DMS53 (cell line): Measurements from ENCODE around the gene CACNA2D1.
"Not testable (repeated sequence)": the region's sequence is repeated elsewhere in the genome, so short reads cannot be mapped to it uniquely, and the experiment has no call there.

ENCODE experiments used
- DNase-seq: peaks from one replicate; lab custom pipeline; 2025; lab: John Stamatoyannopoulos, UW

CACNA2D1 gene

GRCh38 chr7:82166260-82167015 is 277.1 kb downstream of the CACNA2D1 start:
- DNase-seq = peak; percentile 45

GRCh38 chr7:82164813-82165212 is 278.8 kb downstream of the CACNA2D1 start:
- peak; percentile 35 for DNase-seq

GRCh38 chr7:82164410-82164809 is 279.2 kb downstream of the CACNA2D1 start:
- DNase-seq = no peak

- peak; percentile 10 for DNase-seq
Measured at GRCh38 chr7:82163586-82163985, 280.0 kb downstream of the CACNA2D1 start.

GRCh38 chr7:82162289-82162688 is 281.3 kb downstream of the CACNA2D1 start:
- DNase-seq = no peak

- DNase-seq = peak; percentile 83
Measured at GRCh38 chr7:82158327-82158726, 285.2 kb downstream of the CACNA2D1 start.

- DNase-seq = peak; percentile 14
Measured at GRCh38 chr7:82156893-82157292, 286.7 kb downstream of the CACNA2D1 start.

- DNase-seq = peak; percentile 87
Measured at GRCh38 chr7:82156168-82156567, 287.4 kb downstream of the CACNA2D1 start.

GRCh38 chr7:82154728-82155127 is 288.8 kb downstream of the CACNA2D1 start:
- no peak for DNase-seq

- no peak for DNase-seq
Measured at GRCh38 chr7:82153776-82154175, 289.8 kb downstream of the CACNA2D1 start.

- DNase-seq = peak; percentile 54
Measured at GRCh38 chr7:82152858-82153257, 290.7 kb downstream of the CACNA2D1 start.

GRCh38 chr7:82146491-82146890 is 297.1 kb downstream of the CACNA2D1 start:
- DNase-seq = no peak

- DNase-seq = no peak
Measured at GRCh38 chr7:82142263-82142864, 301.2 kb downstream of the CACNA2D1 start.

GRCh38 chr7:82141427-82141826 is 302.1 kb downstream of the CACNA2D1 start:
- DNase-seq = no peak

GRCh38 chr7:82140608-82141007 is 303.0 kb downstream of the CACNA2D1 start:
- DNase-seq = not testable (repeated sequence)

GRCh38 chr7:82131215-82131614 is 312.4 kb downstream of the CACNA2D1 start:
- no peak for DNase-seq

GRCh38 chr7:82129091-82129490 is 314.5 kb downstream of the CACNA2D1 start:
- no peak for DNase-seq

GRCh38 chr7:82128546-82128945 is 315.0 kb downstream of the CACNA2D1 start:
- no peak for DNase-seq

GRCh38 chr7:82126576-82126975 is 317.0 kb downstream of the CACNA2D1 start:
- no peak for DNase-seq

- no peak for DNase-seq
Measured at GRCh38 chr7:82124445-82124844, 319.1 kb downstream of the CACNA2D1 start.

- no peak for DNase-seq
Measured at GRCh38 chr7:82122275-82122674, 321.3 kb downstream of the CACNA2D1 start.

GRCh38 chr7:82114237-82114636 is 329.3 kb downstream of the CACNA2D1 start:
- no peak for DNase-seq

- DNase-seq = no peak
Measured at GRCh38 chr7:82110146-82110840, 333.3 kb downstream of the CACNA2D1 start.
